HFF-Myc (cell line): Measurements from ENCODE around the gene MEOX2.

Source experiments
- DNase-seq: peaks from one replicate; pipeline ENCODE4 v3.0.0-alpha.2; 2011; ENCODE audit warnings: low read depth; ENCODE audit errors: extremely low read depth
- H3K4me3 ChIP-seq: replicated peaks from 2 replicates; pipeline ENCODE4 v1.5.1; 2011; ENCODE audit warnings: low read depth, mild to moderate bottlenecking, control low read depth, low read length
- TF ChIP-seq, protein P1 (sequence below): IDR thresholded peaks from 2 replicates; pipeline ENCODE4 v1.5.1; 2012; ENCODE audit warnings: mild to moderate bottlenecking, low read depth, low read length, control low read depth; ENCODE audit errors: missing control alignments

Gene MEOX2

DNA sequence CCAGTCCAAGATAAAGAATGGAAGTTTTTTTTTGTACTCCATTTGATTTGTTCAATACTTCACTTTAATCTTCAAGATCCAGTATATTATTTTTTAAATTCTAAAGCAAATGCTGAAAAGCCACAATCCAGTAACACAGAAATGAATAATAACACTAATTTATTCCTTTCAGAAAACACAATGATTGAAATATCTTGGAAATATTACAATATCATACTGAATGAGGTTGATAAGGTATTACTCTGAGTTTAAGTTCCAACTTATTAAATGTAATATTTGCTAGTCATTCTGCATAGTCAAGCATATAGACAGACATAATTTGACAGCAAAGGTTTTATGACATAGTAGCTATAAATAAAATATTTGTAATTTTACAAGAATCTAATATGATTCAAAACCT, 4.4 kb downstream of the MEOX2 start:
- TF ChIP-seq, protein P1, sequence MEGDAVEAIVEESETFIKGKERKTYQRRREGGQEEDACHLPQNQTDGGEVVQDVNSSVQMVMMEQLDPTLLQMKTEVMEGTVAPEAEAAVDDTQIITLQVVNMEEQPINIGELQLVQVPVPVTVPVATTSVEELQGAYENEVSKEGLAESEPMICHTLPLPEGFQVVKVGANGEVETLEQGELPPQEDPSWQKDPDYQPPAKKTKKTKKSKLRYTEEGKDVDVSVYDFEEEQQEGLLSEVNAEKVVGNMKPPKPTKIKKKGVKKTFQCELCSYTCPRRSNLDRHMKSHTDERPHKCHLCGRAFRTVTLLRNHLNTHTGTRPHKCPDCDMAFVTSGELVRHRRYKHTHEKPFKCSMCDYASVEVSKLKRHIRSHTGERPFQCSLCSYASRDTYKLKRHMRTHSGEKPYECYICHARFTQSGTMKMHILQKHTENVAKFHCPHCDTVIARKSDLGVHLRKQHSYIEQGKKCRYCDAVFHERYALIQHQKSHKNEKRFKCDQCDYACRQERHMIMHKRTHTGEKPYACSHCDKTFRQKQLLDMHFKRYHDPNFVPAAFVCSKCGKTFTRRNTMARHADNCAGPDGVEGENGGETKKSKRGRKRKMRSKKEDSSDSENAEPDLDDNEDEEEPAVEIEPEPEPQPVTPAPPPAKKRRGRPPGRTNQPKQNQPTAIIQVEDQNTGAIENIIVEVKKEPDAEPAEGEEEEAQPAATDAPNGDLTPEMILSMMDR = no peak
- no peak for DNase-seq
- peak overlapping the region; percentile 69; the same call in 1 of the 2 replicates for H3K4me3 ChIP-seq

DNA sequence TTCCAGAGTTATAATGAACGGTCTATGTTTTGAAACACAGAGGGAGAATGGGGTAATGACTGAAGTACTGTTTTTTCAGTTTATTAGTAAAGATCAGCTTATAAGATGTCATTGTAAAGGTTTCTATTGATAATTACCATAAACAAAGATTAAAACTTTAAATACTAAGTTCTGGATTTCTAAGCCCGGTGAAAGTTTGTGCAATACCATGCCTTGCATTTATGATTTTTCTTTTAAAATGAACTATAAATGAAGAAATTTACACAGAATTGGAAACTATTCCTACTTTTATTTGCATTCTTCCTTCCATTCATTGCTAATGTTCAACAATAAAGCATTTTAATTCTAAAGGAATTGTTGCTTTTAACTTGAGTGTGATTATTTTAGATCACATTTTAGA, 4.9 kb downstream of the MEOX2 start:
- TF ChIP-seq, protein P1 = no peak
- no peak for DNase-seq
- no peak overlapping the region; the same call in 1 of the 2 replicates for H3K4me3 ChIP-seq

DNA sequence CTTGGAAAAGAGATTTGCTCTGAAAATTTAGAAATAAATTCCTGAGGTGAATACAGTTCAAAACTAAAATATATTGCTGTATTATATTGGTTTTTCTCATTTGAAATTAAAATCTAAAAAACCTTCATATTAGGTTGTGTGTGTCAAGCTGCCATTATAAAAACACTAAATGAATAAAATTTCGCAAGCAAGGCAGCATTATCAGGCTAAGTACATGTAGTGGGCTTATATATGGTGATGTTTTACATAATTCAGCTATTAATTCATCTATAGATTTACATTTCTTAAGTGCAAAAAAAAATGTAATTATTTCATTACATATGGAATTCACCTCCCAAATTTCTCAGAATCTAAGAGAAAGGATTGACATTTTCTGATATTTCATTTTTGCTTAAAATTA, 5.3 kb downstream of the MEOX2 start:
- DNase-seq = no peak
- peak overlapping the region; percentile 6; the same call in 1 of the 2 replicates for H3K4me3 ChIP-seq
- TF ChIP-seq, protein P1 = no peak

DNA sequence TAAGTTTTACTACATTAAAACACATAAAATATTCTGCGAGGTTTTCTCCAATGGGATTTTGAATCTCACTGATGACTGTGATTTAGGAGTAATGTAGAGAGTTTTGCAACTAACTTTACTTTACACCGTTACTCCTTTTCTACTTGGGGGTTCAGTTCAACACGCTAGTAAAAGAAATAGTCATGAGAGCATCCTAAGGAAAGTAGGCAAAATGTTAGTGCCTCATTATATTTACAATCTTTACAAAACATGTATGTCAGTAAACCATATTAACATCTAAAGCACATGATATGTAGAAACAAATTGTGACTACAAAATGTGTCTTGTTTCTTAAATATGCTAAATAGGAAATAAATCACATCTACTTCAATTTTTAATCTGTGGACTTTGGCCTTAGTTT, 6.0 kb downstream of the MEOX2 start:
- DNase-seq = no peak
- TF ChIP-seq, protein P1 = no peak
- H3K4me3 ChIP-seq = no peak overlapping the region; the same call in 1 of the 2 replicates

DNA sequence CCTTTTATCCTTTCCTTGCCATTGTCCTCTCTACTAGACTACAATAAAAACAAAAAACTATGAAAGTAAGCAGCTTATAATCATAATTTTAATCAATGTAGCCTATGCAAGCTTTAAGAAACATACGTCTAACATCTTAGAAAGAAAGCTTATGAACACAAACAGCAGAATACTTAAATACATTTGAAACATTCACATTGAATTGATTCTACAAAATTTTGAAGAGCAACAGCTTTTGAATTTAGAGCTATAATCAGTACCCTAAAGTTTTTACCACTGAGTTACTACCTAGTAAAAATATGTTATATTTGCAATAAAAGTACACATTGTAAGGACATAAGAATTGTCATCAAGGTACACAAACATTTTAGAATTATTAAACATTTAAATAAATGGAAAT, 7.2 kb downstream of the MEOX2 start:
- TF ChIP-seq, protein P1 = no peak
- H3K4me3 ChIP-seq = no peak overlapping the region
- DNase-seq = no peak

DNA sequence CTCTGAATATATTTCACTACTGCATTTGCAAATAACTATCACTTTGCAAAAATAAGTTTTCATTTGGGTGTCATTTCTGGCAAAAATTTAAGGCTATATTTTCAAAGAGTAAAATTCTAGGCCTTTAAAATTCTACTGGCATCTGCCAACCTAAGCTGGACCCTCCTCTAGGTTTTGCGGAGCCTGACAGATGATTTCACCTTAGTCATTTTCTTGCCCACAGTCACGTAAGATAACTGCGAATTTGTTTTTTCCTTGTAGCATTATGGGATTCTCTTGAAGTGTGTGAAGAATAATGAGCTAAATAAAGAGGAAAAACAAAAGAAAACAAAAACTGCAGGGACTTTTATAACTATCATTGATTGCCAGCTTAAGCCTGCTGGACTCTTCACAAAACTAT, 7.8 kb downstream of the MEOX2 start:
- H3K4me3 ChIP-seq = no peak overlapping the region
- TF ChIP-seq, protein P1 = no peak
- DNase-seq = no peak

DNA sequence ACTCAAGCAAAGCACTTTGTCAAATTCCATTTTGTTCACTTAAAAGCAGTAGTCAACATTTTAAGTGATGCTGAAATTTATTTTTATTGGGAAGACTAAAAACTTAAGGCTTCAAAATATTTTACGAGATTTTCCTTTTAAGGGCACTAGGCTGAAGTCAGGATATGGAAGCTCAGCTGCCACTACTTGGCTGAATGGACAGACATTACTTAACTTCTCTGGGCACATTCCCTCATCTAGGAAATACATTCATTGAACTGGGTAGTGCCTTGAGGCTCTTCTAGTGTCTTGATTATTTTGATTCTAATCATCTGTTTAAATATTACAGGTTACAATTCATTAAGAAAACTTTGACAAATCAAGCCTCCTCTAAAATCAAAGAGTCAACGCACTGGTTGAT, 11.1 kb downstream of the MEOX2 start:
- TF ChIP-seq, protein P1 = no peak
- DNase-seq = no peak
- no peak overlapping the region for H3K4me3 ChIP-seq
